MG63 (cell line): ENCODE measurements around the gene SUPT3H. TPM values are rescaled to one million over a fixed set of nuclear protein-coding genes. Genes with fewer than 3 reads are reported as not detected.

ENCODE experiments used
- DNase-seq: peaks from one replicate; pipeline ENCODE4 v3.0.0-alpha.2; 2020
- H3K27me3 ChIP-seq: fragments of 250-450 bp; sonication (Bioruptor Pico); 2 replicates; pipeline ENCODE4 v1.5.1; 2020; ENCODE audit warnings: mild to moderate bottlenecking, moderate library complexity
- H3K36me3 ChIP-seq: fragments of 250-450 bp; sonication (Bioruptor Pico); 2 replicates; pipeline ENCODE4 v1.5.1; 2020; ENCODE audit warnings: mild to moderate bottlenecking, moderate library complexity
- H3K4me3 ChIP-seq: fragments of 250-450 bp; sonication (Bioruptor Pico); 2 replicates; pipeline ENCODE4 v1.5.1; 2020; ENCODE audit warnings: mild to moderate bottlenecking, moderate library complexity
- H3K9me3 ChIP-seq: fragments of 250-450 bp; sonication (Bioruptor Pico); 2 replicates; pipeline ENCODE4 v1.5.1; 2020; ENCODE audit warnings: mild to moderate bottlenecking, moderate library complexity
- total RNA-seq: library from RNA; depleted of rRNA; stranded (reverse); fragments of >200 nt; shearing (Covaris generic); gene quantifications from 2 replicates; pipeline ENCODE4 v1.2.3, GENCODE V29; 2014; ENCODE audit warnings: low replicate concordance

SUPT3H gene
- total RNA-seq, 1 experiment from 2014 or later = not detected

DNA sequence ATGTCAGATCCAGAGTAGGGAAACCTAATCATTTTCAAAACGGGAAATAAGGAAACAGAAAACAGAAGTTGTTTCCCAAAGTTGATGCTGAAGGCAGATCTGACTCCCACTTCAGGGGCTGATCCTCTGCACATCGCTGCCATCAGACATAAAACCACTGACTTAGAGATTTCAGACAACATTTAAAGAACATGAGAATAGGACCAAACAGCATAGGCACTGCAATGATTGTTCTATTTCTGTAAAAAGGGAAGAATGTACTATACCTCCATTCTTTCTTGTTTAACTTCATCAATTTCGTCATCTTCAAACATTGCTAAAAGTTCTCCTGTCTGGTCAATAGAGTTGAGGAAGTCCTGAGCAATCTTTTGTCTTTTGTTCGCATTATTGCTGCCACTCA lies 374.3 kb downstream of the SUPT3H start:
- Histone ChIP-seq H3K4me3 (no peak overlapping the region), H3K9me3 (no peaks in the 10 kb centered on the region), H3K27me3 (no peaks in the 10 kb centered on the region), H3K36me3 (no peaks in the 10 kb centered on the region)
- no peak for DNase-seq

GRCh38 chr6:45002390-45003105 lies 375.2 kb downstream of the SUPT3H start:
- Histone ChIP-seq H3K9me3 (no peaks in the 10 kb centered on the region), H3K36me3 (no peaks in the 10 kb centered on the region), H3K27me3 (no peaks in the 10 kb centered on the region), H3K4me3 (no peak overlapping the region)
- DNase-seq = no peak

DNA sequence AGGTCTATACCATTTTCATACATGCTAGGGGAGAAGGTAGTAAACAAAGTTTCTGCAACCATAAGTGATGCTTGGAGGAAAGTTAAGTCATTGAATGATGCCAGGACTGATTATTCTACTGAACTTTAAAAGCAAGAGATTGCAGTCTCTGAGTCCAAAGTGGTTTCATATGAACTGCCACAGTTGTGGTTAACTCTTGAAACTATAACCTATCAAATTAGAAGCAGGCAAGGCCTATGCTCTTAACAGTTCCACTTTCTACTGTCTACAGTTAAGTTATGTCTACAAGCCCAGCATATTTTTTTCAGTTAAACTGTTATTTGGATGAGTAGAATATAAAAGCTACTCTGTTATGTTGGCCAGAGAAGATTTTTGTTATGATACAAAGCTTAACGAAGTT lies 376.1 kb downstream of the SUPT3H start:
- peaks cover 2% of the 10 kb centered on the region; the same call in 1 of the 2 replicates for H3K27me3 ChIP-seq
- no peak overlapping the region for H3K4me3 ChIP-seq
- H3K9me3 ChIP-seq = no peaks in the 10 kb centered on the region
- no peak for DNase-seq
- H3K36me3 ChIP-seq = no peaks in the 10 kb centered on the region

GRCh38 chr6:45000833-45001232 lies 376.9 kb downstream of the SUPT3H start:
- H3K4me3 ChIP-seq = no peak overlapping the region
- H3K27me3 ChIP-seq = peaks cover 9% of the 10 kb centered on the region; the same call in 1 of the 2 replicates
- no peaks in the 10 kb centered on the region for H3K36me3 ChIP-seq
- H3K9me3 ChIP-seq = no peaks in the 10 kb centered on the region
- no peak for DNase-seq

GRCh38 chr6:44999066-44999465 lies 378.7 kb downstream of the SUPT3H start:
- Histone ChIP-seq H3K9me3 (no peaks in the 10 kb centered on the region), H3K4me3 (no peak overlapping the region), H3K27me3 (peaks cover 11% of the 10 kb centered on the region; the same call in 1 of the 2 replicates), H3K36me3 (no peaks in the 10 kb centered on the region)
- no peak for DNase-seq

DNA sequence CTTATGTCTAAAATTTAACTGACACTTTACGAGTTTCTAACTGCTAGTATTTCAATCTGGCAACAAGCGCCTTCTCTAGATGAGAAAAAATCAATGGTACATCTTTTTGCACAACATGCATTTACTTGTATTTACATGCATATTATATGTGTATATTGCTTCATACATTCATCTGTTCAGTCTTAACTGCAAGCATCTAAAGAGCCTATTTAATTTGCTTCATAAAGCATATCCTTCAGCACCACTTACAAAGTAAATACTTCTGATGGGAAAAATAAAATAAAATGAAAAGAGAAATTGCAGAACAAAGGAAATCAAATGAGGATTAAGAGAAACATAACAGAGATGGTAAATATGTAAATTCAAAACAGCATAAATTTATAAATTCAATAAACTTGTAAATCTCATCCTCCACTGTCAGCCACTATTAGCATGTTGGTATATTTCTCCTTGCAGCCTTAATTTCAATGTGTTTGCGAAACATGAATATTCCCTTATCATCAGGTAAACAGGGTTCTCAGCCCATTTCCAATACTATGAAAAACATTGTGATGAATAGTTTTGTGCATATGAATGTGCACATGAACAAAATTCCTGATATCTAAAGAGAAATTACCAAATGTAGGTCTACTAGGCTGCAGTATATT lies 382.1 kb downstream of the SUPT3H start:
- Histone ChIP-seq H3K4me3 (no peak overlapping the region), H3K36me3 (no peaks in the 10 kb centered on the region), H3K27me3 (peaks cover 11% of the 10 kb centered on the region; the same call in 1 of the 2 replicates), H3K9me3 (no peaks in the 10 kb centered on the region)
- DNase-seq = no peak

DNA sequence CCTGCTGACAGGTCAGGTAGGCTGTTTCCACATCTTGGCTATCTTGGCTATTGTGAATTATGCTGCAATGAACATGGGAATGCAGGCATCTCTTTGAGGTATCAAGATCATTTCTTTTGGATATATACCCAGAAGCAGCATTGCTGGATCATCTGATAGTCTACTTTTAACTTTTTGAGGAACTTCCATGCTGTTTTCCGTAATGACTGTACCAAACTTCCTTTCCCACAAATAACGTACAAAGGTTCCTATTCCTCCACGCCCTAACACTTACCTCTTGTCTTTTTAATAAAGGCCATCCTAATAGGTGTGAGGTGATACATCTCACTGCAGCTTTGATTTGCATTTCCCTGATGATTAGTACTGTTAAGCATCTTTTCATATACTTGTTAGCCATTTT lies 388.3 kb downstream of the SUPT3H start:
- Histone ChIP-seq H3K36me3 (no peaks in the 10 kb centered on the region), H3K9me3 (no peaks in the 10 kb centered on the region), H3K27me3 (no peaks in the 10 kb centered on the region), H3K4me3 (no peak overlapping the region)
- no peak for DNase-seq

DNA sequence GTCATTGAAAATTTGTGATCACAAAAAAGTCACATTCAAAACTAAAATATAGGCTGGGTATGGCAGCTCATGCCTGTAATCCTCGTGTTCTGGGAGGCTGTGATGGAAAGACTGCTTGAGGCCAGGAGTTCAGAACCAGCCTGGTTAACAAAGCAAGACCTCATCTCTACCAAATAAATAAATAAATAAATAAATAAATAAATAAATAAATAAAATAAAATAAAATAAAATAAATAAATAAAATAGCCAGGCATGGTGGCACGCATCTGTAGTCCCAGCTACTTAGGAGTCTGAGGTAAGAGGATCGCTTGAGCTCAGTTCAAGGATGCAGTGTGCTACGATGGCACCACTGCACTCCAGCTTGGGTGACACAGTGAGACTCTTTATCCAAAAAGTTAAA lies 392.7 kb downstream of the SUPT3H start:
- H3K9me3 ChIP-seq = no peaks in the 10 kb centered on the region
- H3K4me3 ChIP-seq = no peak overlapping the region
- no peak for DNase-seq
- no peaks in the 10 kb centered on the region for H3K27me3 ChIP-seq
- no peaks in the 10 kb centered on the region for H3K36me3 ChIP-seq

GRCh38 chr6:44983467-44984365 lies 394.0 kb downstream of the SUPT3H start:
- Histone ChIP-seq H3K4me3 (no peak overlapping the region), H3K36me3 (no peaks in the 10 kb centered on the region), H3K9me3 (no peaks in the 10 kb centered on the region), H3K27me3 (no peaks in the 10 kb centered on the region)
- no peak for DNase-seq

- Histone ChIP-seq H3K36me3 (no peaks in the 10 kb centered on the region), H3K27me3 (no peaks in the 10 kb centered on the region), H3K9me3 (no peaks in the 10 kb centered on the region), H3K4me3 (no peak overlapping the region)
- DNase-seq = no peak
These were observed 396.9 kb downstream of the SUPT3H start for GRCh38 chr6:44980841-44981240.

GRCh38 chr6:44976677-44977641 lies 400.8 kb downstream of the SUPT3H start:
- H3K36me3 ChIP-seq = no peaks in the 10 kb centered on the region
- no peak overlapping the region for H3K4me3 ChIP-seq
- no peak for DNase-seq
- H3K9me3 ChIP-seq = peaks cover 16% of the 10 kb centered on the region
- H3K27me3 ChIP-seq = no peaks in the 10 kb centered on the region

- no peak for DNase-seq
- Histone ChIP-seq H3K4me3 (no peak overlapping the region), H3K36me3 (no peaks in the 10 kb centered on the region)
These were observed 403.2 kb downstream of the SUPT3H start for GRCh38 chr6:44974511-44974910.

GRCh38 chr6:44972709-44973108 lies 405.0 kb downstream of the SUPT3H start:
- no peaks in the 10 kb centered on the region for H3K36me3 ChIP-seq
- DNase-seq = no peak
- H3K27me3 ChIP-seq = no peaks in the 10 kb centered on the region
- no peak overlapping the region for H3K4me3 ChIP-seq
- peaks cover 17% of the 10 kb centered on the region for H3K9me3 ChIP-seq

More at GRCh38 chr6:44974511-44974910, 403.2 kb downstream of the SUPT3H start:
- peaks cover 17% of the 10 kb centered on the region for H3K9me3 ChIP-seq
- H3K27me3 ChIP-seq = no peaks in the 10 kb centered on the region

GRCh38 chr6:44969446-44970185 lies 408.1 kb downstream of the SUPT3H start:
- no peak for DNase-seq

GRCh38 chr6:44967481-44967880 lies 410.3 kb downstream of the SUPT3H start:
- DNase-seq = no peak
- no peaks in the 10 kb centered on the region for H3K36me3 ChIP-seq
- H3K27me3 ChIP-seq = no peaks in the 10 kb centered on the region
- no peak overlapping the region for H3K4me3 ChIP-seq
- H3K9me3 ChIP-seq = peaks cover 6% of the 10 kb centered on the region

More at GRCh38 chr6:44969446-44970185, 408.1 kb downstream of the SUPT3H start:
- no peaks in the 10 kb centered on the region for H3K36me3 ChIP-seq
- H3K9me3 ChIP-seq = peaks cover 17% of the 10 kb centered on the region
- no peaks in the 10 kb centered on the region for H3K27me3 ChIP-seq
- no peak overlapping the region for H3K4me3 ChIP-seq
